ENCODE results near the gene UFD1.

The UFD1 gene

DNA sequence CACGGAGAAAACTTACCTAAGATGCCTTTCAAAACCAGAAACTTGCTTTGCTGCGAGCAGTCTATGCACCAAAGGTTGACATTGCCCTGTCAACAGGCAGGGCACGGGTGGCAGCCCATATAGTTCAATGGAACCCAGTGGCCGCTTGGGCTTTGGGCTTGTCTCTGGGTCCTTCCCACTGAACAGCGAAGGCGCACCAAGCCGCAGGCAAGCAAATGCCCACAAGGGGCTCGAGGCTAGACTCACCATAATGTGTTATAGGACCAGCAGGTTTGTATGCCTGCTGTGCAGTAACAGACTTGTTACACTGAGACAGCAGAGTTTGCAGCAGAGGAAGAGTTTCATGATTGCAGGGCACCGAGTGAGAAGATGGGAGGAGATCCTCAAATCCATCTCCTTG, 24.9 kb upstream of the UFD1 start:
- no peak for DNase-seq (ENCODE audit: low spot score)
- TF ChIP-seq, protein P1, sequence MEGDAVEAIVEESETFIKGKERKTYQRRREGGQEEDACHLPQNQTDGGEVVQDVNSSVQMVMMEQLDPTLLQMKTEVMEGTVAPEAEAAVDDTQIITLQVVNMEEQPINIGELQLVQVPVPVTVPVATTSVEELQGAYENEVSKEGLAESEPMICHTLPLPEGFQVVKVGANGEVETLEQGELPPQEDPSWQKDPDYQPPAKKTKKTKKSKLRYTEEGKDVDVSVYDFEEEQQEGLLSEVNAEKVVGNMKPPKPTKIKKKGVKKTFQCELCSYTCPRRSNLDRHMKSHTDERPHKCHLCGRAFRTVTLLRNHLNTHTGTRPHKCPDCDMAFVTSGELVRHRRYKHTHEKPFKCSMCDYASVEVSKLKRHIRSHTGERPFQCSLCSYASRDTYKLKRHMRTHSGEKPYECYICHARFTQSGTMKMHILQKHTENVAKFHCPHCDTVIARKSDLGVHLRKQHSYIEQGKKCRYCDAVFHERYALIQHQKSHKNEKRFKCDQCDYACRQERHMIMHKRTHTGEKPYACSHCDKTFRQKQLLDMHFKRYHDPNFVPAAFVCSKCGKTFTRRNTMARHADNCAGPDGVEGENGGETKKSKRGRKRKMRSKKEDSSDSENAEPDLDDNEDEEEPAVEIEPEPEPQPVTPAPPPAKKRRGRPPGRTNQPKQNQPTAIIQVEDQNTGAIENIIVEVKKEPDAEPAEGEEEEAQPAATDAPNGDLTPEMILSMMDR (IDR thresholded peaks at IDR 0.05; ENCODE audit: borderline replicate concordance, control extremely low read depth, extremely low read depth, insufficient read depth, missing control alignments): no peak
- in situ Hi-C loops (cut with MboI; ENCODE audit: low sequenced_read_pairs, unreplicated experiment): no loop called here

DNA sequence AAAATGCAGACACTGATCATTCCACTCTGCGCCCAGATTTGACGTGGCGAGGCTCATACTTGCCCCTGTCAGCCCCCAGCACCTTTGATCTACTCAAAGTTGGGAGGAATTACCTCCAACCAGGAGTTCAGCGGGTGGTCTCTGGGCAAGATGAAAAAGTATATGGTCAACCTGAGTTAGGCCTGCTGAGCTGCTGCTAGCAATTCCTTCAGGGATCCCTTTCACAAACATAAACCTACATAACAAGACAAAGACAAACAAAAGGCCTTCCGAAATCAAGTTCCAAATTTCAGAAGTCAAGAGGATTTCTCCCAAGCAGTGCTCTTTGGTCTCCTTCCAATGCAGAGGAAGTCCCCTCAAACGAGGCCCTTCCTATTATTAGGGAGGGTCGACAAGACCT, 24.4 kb upstream of the UFD1 start:
- in situ Hi-C loops (cut with MboI; ENCODE audit: low sequenced_read_pairs, unreplicated experiment): no loop called here

DNA sequence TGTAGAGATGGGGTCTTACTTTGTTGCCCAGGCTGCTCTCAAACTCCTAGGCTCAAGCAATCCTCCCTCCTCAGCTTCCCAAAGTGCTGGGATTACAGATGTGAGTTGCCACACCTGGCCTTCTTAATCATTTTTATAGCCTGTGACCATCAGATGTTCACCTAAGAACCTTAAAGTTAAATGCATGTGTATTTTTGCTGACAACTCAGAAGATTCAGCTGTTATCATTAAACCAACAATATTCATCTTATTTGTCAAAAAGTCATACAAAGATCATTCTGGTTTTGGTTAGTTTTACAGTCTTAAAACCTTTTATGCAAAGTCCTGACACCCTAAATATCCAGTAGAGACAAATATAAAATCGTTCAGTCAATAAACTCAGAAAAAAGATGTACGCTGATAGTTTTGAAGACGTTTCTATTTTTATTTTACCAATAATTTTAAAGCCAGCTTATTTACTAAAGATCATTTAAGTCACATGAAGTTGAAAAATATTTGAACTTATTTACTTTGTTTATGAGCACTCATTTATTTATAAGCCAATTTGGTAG, 23.0 kb upstream of the UFD1 start:
- no peak for DNase-seq (ENCODE audit: low spot score)
- TF ChIP-seq, protein P1 (IDR thresholded peaks at IDR 0.05; ENCODE audit: borderline replicate concordance, control extremely low read depth, extremely low read depth, insufficient read depth, missing control alignments): no peak
- in situ Hi-C loops (cut with MboI; ENCODE audit: low sequenced_read_pairs, unreplicated experiment): no loop called here

More for the DNA sequence above, 24.4 kb upstream of the UFD1 start:
- TF ChIP-seq, protein P1 (IDR thresholded peaks at IDR 0.05; ENCODE audit: borderline replicate concordance, control extremely low read depth, extremely low read depth, insufficient read depth, missing control alignments): no peak
- no peak for DNase-seq (ENCODE audit: low spot score)

DNA sequence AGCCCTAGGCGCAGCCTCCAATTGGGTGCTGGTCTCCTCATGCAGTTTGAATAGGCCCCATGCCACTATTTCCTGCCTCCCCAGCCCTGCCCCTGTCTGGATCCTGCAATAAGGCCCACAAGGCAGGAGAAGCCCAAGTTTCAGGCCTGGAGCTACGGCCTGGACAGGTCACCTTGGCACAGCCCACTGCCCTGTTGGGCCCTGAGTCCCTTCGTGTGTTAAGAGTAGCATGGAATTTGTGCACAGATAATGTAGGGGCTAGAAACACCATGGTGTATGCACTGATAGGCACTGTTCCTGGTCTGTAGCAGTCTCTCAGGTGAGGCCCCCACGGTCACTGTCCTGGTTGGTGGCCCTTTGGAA, 20.9 kb upstream of the UFD1 start:
- TF ChIP-seq, protein P1 (IDR thresholded peaks at IDR 0.05; ENCODE audit: borderline replicate concordance, control extremely low read depth, extremely low read depth, insufficient read depth, missing control alignments): no peak
- in situ Hi-C loops (cut with MboI; ENCODE audit: low sequenced_read_pairs, unreplicated experiment): no loop called here
- DNase-seq (ENCODE audit: low spot score): no peak

DNA sequence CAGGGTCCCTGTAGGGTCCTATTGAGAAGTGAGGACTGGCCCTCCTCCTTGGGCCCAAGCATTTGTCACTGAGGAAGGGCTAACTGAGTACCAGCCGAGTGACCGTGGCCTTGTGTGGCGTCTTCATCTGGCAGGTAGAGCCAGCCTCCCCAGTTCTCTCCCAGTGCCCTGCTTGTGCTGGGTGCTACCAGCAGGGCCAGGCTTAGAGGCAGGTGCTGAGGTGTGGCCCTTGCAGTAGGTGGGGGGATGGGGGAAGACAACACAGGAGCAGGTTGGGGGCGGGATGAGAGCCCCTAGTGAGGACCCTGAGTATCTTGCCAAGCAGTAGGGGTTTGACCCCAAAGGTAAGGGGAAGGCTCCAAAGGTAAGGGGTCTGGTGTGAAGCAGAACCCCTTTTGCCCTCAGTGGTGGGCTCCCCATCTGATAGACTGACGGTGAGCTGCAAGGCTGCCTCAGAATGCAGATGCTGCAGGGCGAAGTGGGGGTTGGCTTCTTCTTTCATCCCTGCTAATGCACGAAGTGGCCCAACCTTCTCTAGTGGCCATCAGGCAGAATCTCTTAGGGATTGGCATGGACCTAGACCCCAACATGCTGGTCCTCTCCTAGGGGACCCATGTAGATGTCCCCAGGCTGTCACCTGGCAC, 20.4 kb upstream of the UFD1 start:
- DNase-seq (ENCODE audit: low spot score): no peak
- TF ChIP-seq, protein P1 (IDR thresholded peaks at IDR 0.05; ENCODE audit: borderline replicate concordance, control extremely low read depth, extremely low read depth, insufficient read depth, missing control alignments): no peak
- in situ Hi-C loops (cut with MboI; ENCODE audit: low sequenced_read_pairs, unreplicated experiment): no loop called here

DNA sequence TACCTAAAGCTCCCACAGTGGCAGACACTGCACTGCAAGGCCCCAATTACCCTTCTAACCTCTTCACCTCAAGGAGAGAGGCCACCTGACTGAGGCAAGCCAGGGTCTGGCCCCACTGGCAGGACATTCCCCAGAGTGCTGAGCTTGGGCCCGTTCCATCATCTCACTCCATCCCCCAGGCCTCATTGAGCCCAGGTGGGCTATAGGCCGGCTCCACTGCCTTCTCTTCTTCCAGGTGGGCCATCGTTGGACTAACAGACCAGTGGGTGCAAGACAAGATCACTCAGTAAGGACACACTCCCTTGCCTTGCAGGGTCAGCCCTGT, 19.8 kb upstream of the UFD1 start:
- no peak for DNase-seq (ENCODE audit: low spot score)
- TF ChIP-seq, protein P1 (IDR thresholded peaks at IDR 0.05; ENCODE audit: borderline replicate concordance, control extremely low read depth, extremely low read depth, insufficient read depth, missing control alignments): no peak
- in situ Hi-C loops (cut with MboI; ENCODE audit: low sequenced_read_pairs, unreplicated experiment): no loop called here
